Activated CD8-positive, alpha-beta memory T cell treated with anti-CD3 and anti-CD28 coated beads, Interleukin-2, amount 50 U/mL, for 1 hour (primary cell): ENCODE results near the gene GALNT3.

Experiments used
- DNase-seq: peaks from one replicate; pipeline ENCODE4 v3.0.0-alpha.2; 2020; ENCODE audit errors: extremely low read depth

Gene GALNT3

GRCh38 chr2:165796129-165796528 lies 2.1 kb upstream of the GALNT3 start:
- no peak for DNase-seq

- DNase-seq, result no peak
Observed at GRCh38 chr2:165795011-165795410, 964 bp upstream of the GALNT3 start.

- no peak for DNase-seq
Observed at GRCh38 chr2:165794536-165794928, 485 bp upstream of the GALNT3 start.

- DNase-seq, result no peak
Observed at GRCh38 chr2:165793161-165793778, 777 bp downstream of the GALNT3 start.

- DNase-seq, result no peak
Observed at GRCh38 chr2:165792104-165792454, 2.0 kb downstream of the GALNT3 start.

- DNase-seq, result no peak
Observed at GRCh38 chr2:165791421-165792103, 2.5 kb downstream of the GALNT3 start.

- no peak for DNase-seq
Observed at GRCh38 chr2:165790466-165790865, 3.6 kb downstream of the GALNT3 start.

- no peak for DNase-seq
Observed at GRCh38 chr2:165787334-165787733, 6.7 kb downstream of the GALNT3 start.

- no peak for DNase-seq
Observed at GRCh38 chr2:165779706-165780105, 14.3 kb downstream of the GALNT3 start.

- DNase-seq, result no peak
Observed at GRCh38 chr2:165778653-165779451, 15.2 kb downstream of the GALNT3 start.

GRCh38 chr2:165778187-165778556 lies 15.9 kb downstream of the GALNT3 start:
- no peak for DNase-seq

GRCh38 chr2:165777522-165778186 lies 16.4 kb downstream of the GALNT3 start:
- DNase-seq, result no peak

GRCh38 chr2:165776796-165777195 lies 17.3 kb downstream of the GALNT3 start:
- DNase-seq, result no peak

GRCh38 chr2:165776013-165776412 lies 18.0 kb downstream of the GALNT3 start:
- DNase-seq, result no peak

GRCh38 chr2:165773684-165774083 lies 20.4 kb downstream of the GALNT3 start:
- DNase-seq, result no peak

GRCh38 chr2:165772183-165772582 lies 21.9 kb downstream of the GALNT3 start:
- no peak for DNase-seq

GRCh38 chr2:165766326-165766927 lies 27.6 kb downstream of the GALNT3 start:
- DNase-seq, result no peak

GRCh38 chr2:165762723-165763122 lies 31.3 kb downstream of the GALNT3 start:
- no peak for DNase-seq

GRCh38 chr2:165757906-165758675 lies 36.0 kb downstream of the GALNT3 start:
- DNase-seq, result no peak

GRCh38 chr2:165746501-165746900 lies 47.5 kb downstream of the GALNT3 start:
- no peak for DNase-seq

- no peak for DNase-seq
Observed at GRCh38 chr2:165745916-165746315, 48.1 kb downstream of the GALNT3 start.
